ENCODE results near the gene RHEX.

- no peak for TF ChIP-seq CTCF (IDR thresholded peaks at IDR 0.05)
- no peak for TF ChIP-seq CEBPB (IDR thresholded peaks at IDR 0.05)
- TF ChIP-seq EP300 (IDR thresholded peaks at IDR 0.05) = no peak
- TF ChIP-seq POLR2AphosphoS2 (conservative IDR thresholded peaks at IDR 0.05; ENCODE audit: low read length) = no peak
- TF ChIP-seq, protein P1, sequence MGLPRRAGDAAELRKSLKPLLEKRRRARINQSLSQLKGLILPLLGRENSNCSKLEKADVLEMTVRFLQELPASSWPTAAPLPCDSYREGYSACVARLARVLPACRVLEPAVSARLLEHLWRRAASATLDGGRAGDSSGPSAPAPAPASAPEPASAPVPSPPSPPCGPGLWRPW (IDR thresholded peaks at IDR 0.05) = no peak
- no peak for TF ChIP-seq HDAC2 (IDR thresholded peaks at IDR 0.05)
- TF ChIP-seq JUN (IDR thresholded peaks at IDR 0.05) = no peak
- TF ChIP-seq RNF2 (IDR thresholded peaks at IDR 0.05; ENCODE audit: borderline replicate concordance, low read depth) = no peak
- TF ChIP-seq PBX3 (IDR thresholded peaks at IDR 0.05) = no peak
- no peak for TF ChIP-seq KDM1A (IDR thresholded peaks at IDR 0.05; ENCODE audit: low read depth)
Observed at GRCh38 chr1:206068314-206068713, 15.3 kb downstream of the RHEX start.

All from A549 (cell line).